Calu3 (cell line): ENCODE data around the gene DNAI2. TPM values are rescaled to one million over a fixed set of nuclear protein-coding genes. Genes with fewer than 3 reads are reported as not detected.

Experiments
- BruUV-seq: library from RNA; stranded (reverse); fragments of 400-500 nt; replicated peaks from 2 replicates; lab custom pipeline; 2021; lab: Mats Ljungman, UMichigan
- CTCF ChIA-PET: fragments of 300-600 bp; sonication (Branson Sonifier 250); formaldehyde crosslinking; loops from one replicate; lab custom pipeline; 2022; ENCODE audit warnings: antibody characterized with exemption; lab: Charles Lee
- DNase-seq: peaks from one replicate; pipeline ENCODE4 v3.0.0; 2022
- H3K27ac Mint-ChIP-seq: one replicate; pipeline ENCODE4 v1.8.0; 2022; ENCODE audit warnings: mixed read lengths; ENCODE audit not compliant: unreplicated experiment
- H3K27me3 Mint-ChIP-seq: one replicate; pipeline ENCODE4 v1.8.0; 2022; ENCODE audit warnings: mixed read lengths; ENCODE audit not compliant: unreplicated experiment
- H3K36me3 Mint-ChIP-seq: one replicate; pipeline ENCODE4 v1.8.0; 2022; ENCODE audit warnings: mild to moderate bottlenecking, moderate library complexity, mixed read lengths; ENCODE audit not compliant: insufficient read depth, unreplicated experiment
- H3K4me1 Mint-ChIP-seq: one replicate; pipeline ENCODE4 v1.8.0; 2022; ENCODE audit warnings: mild to moderate bottlenecking, low read depth, mixed read lengths; ENCODE audit not compliant: unreplicated experiment
- H3K4me3 Mint-ChIP-seq: one replicate; pipeline ENCODE4 v1.8.0; 2022; ENCODE audit warnings: mild to moderate bottlenecking, low read depth, moderate library complexity, mixed read lengths; ENCODE audit not compliant: unreplicated experiment
- H3K9me3 Mint-ChIP-seq: one replicate; pipeline ENCODE4 v1.8.0; 2022; ENCODE audit warnings: low read depth, mixed read lengths; ENCODE audit not compliant: unreplicated experiment
- intact Hi-C: fragments of 100-400 bp; cut with micrococcal nuclease; formaldehyde crosslinking; loops from one replicate; pipeline ENCODE4 v1.10.0; 2022; ENCODE audit not compliant: unreplicated experiment
- total RNA-seq: library from RNA; stranded (reverse); gene quantifications from 2 replicates; pipeline ENCODE4 v1.2.3, GENCODE V29; 2022
- TF ChIP-seq, protein P1 (sequence below): fragments of 200-600 bp; IDR thresholded peaks from one replicate; pipeline ENCODE4 v1.8.0; 2022; ENCODE audit warnings: antibody characterized with exemption; ENCODE audit not compliant: unreplicated experiment

DNAI2 gene
- total RNA-seq, 1 experiment from 2014 or later, result not detected

DNA sequence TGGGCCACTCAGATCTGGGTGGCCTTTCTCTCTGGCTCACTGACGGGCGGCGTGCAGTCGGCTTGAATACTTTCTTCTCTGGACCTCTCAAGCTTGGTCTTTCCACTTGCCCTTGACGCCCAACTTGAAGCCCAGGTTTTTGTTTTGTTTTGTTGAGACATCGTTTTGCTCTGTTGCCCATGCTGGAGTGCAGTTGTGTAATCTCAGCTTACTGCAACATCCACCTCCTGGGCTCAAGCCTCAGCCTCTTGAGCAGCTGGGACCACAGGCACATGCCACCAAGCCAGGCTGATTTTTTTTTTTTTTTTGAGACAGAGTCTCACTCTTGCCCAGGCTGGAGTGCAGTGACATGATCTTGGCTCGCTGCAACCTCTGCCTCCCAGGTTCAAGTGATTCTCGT lies 29.3 kb downstream of the DNAI2 start:
- intact Hi-C loops, result no loop called here
- Mint-ChIP-seq H3K27ac (no peak overlapping the region), H3K4me1 (no peaks in the 10 kb centered on the region), H3K9me3 (no peaks in the 10 kb centered on the region), H3K36me3 (no peaks in the 10 kb centered on the region), H3K27me3 (peaks cover 56% of the 10 kb centered on the region), H3K4me3 (no peak overlapping the region)
- BruUV-seq, result no TSS peak
- DNase-seq, result no peak
- CTCF ChIA-PET, result no interaction called here
- TF ChIP-seq, protein P1, sequence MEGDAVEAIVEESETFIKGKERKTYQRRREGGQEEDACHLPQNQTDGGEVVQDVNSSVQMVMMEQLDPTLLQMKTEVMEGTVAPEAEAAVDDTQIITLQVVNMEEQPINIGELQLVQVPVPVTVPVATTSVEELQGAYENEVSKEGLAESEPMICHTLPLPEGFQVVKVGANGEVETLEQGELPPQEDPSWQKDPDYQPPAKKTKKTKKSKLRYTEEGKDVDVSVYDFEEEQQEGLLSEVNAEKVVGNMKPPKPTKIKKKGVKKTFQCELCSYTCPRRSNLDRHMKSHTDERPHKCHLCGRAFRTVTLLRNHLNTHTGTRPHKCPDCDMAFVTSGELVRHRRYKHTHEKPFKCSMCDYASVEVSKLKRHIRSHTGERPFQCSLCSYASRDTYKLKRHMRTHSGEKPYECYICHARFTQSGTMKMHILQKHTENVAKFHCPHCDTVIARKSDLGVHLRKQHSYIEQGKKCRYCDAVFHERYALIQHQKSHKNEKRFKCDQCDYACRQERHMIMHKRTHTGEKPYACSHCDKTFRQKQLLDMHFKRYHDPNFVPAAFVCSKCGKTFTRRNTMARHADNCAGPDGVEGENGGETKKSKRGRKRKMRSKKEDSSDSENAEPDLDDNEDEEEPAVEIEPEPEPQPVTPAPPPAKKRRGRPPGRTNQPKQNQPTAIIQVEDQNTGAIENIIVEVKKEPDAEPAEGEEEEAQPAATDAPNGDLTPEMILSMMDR, result no peak

DNA sequence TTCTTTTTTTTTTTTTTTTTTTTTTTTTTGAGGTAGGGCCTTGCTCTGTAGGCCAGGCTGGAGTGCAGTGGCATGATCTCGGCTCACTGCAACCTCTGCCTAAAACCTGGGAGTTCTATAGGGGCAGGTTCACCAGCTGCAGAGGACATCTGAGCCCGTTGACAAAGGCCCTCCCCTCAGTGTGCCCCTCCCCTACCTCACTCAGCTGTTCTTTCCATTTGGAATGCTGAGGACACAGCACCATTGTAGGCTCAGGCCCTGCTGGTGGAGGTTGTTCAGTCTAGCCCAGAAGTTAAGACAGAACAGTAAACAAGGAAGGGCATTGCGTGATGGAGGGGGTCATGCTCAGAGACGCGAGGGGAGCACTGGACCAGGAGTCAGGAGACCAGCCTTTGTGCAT lies 30.1 kb downstream of the DNAI2 start:
- Mint-ChIP-seq H3K4me3 (no peak overlapping the region), H3K4me1 (no peaks in the 10 kb centered on the region), H3K36me3 (no peaks in the 10 kb centered on the region), H3K27ac (no peak overlapping the region), H3K9me3 (no peaks in the 10 kb centered on the region), H3K27me3 (peaks cover 57% of the 10 kb centered on the region)
- DNase-seq, result no peak
- CTCF ChIA-PET, result interaction anchor here (0.7 kb wide), 1 partner anchor 694 kb away, joined by 3 read pairs; no protein-coding TSS in a partner anchor
- no TSS peak for BruUV-seq
- TF ChIP-seq, protein P1, result no peak
- intact Hi-C loops, result no loop called here

DNA sequence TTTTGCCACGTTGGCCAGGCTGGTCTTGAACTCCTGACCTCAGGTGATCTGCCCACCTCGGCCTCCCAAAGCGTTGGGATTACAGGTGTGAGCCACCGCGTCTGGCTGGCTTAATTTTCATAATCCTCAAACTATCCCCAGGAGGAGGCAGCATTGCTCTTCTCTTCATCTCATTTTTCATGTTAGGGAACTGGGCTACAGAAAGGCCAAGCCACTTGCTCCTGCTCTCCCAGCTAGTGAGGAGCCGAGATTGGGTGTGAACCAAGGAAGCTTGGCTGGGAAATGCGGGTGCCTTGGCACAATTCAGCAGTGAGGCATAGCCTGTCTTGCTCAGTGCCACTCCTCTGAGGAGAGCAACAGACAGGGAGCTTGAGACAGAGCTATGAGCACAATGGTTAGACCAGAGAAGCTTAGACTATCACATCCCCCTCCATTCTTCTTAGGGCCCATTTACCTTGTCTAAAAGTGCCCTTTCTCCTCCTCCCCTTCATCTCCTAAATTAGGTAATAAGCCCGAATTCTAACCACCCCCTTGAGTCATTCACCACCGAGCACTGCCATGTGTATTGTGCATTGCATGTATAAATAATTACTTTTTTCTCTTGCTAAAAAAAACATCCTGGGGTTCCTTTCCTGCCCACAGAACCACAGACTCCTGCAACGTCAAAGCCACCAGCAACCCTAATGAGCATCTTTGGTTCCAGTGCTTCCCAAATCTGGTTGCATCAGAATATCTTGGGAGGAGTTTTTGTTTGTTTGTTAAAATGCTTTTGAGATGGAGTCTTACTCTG lies 32.0 kb downstream of the DNAI2 start:
- H3K9me3 Mint-ChIP-seq, result no peaks in the 10 kb centered on the region
- intact Hi-C loops, result no loop called here
- CTCF ChIA-PET, result interaction anchor here (0.7 kb wide), 1 partner anchor 10 kb away, joined by 3 read pairs; no protein-coding TSS in a partner anchor

DNA sequence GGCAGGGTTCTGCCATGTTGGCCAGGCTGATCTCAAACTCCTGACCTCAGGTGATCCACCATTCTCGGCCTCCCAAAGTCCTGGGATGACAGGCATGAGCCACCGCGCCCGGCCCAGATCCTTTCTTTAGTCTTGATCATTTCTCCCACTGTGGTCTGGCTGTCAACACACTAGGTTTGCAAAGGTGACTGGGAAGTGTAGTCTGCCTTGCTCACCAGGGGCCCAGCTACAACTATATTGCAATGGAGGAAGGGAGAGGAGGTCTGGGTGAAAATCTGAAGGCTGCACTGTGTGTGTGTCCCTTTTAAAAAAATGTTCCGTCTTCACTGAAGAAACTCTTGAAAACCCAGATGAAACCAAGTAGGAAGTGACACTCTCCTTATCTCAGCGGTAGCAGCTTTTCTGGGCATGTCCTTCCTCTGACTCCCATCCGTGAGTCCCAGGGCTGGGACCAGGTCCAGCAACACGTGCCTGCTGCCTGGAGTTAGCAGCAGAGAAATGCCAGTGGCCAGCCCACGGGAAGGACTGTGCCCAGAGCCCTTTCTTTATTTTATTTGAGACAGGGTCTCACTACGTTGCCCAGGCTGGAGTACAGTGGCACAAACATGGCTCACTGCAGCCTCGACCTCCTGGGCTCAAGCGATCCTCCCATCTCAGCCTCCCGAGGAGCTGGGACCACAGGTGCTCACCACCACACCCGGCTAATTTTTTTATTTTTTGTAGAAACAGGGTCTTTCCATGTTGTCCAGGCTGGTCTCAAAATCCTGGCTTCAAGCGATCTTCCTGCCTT lies 34.1 kb downstream of the DNAI2 start:
- no TSS peak for BruUV-seq
- no peaks in the 10 kb centered on the region for H3K4me1 Mint-ChIP-seq
- H3K36me3 Mint-ChIP-seq, result no peaks in the 10 kb centered on the region
- TF ChIP-seq, protein P1, result no peak
- peaks cover 60% of the 10 kb centered on the region for H3K27me3 Mint-ChIP-seq
- DNase-seq, result no peak
- no peak overlapping the region for H3K4me3 Mint-ChIP-seq
- intact Hi-C loops, result no loop called here
- H3K9me3 Mint-ChIP-seq, result peaks cover 2% of the 10 kb centered on the region
- CTCF ChIA-PET, result no interaction called here
- H3K27ac Mint-ChIP-seq, result no peak overlapping the region

More for the DNA sequence above, 32.0 kb downstream of the DNAI2 start:
- Mint-ChIP-seq H3K27ac (no peak overlapping the region), H3K27me3 (peaks cover 51% of the 10 kb centered on the region), H3K36me3 (no peaks in the 10 kb centered on the region), H3K4me3 (no peak overlapping the region), H3K4me1 (no peaks in the 10 kb centered on the region)
- no peak for DNase-seq
- TF ChIP-seq, protein P1, result no peak
- no TSS peak for BruUV-seq
